ENCODE measurements around the gene CWC25. TPM values are rescaled to one million over a fixed set of nuclear protein-coding genes. Genes with fewer than 3 reads are reported as not detected.

CWC25 gene
- polyA plus RNA-seq, 1 of the 3 experiments (the other 2 are of a cell fraction): 15.6 TPM

DNA sequence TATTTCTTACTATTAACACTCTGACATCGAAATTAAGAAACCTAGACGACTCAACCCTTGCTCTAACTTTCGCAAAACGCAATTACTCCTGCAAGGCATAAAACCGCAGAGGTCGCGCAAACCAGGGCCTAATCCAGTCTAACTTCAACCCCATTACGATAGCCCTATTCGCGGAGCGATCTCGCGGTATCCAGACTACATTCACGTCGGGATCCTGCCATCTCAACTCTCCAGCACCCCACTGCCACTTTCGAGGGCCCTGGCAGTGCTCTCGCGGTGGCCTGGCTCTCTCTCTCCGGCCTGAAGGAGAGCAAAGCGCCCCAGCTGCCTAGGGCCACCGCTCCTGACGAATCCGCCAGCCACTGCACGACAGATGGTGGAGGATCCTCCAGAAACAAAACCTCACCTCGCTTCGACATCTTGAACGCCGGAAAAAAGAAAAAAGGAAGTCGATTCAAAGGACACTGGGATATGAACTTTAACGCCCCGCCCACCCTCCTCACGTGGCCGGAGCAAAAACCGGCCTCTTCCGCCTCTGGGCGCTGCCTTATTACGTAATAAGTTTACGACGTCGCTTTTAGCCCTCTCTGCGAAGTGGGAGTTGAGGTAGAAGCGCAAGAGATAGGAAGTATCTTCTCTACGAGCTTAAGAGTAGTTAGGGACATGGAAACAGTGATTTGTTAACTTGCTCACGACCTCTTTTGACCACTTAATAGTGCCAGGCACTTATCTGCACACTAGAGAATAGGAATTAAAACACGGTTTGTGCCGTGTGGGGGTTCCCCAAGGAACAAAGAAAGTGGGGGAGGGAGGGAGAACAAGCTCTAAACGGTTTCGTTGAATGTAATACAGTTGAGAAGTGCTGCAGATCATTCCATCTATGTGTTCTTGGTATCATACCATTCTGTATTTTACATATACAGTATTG lies 28.4 kb upstream of the CWC25 start, which contains the start of gene RPL23 (continued):
- TF ChIP-seq RCOR1 (IDR thresholded peaks at IDR 0.05; ENCODE audit: low read length) (no peak), MEF2A (IDR thresholded peaks at IDR 0.05; ENCODE audit: borderline replicate concordance, low read depth) (no peak), RFX5 (IDR thresholded peaks at IDR 0.05; ENCODE audit: low read length) (no peak), CHD2 (IDR thresholded peaks at IDR 0.05; ENCODE audit: low read length, partially characterized antibody) (peak; percentile 98), NFIC (IDR thresholded peaks at IDR 0.05; ENCODE audit: borderline replicate concordance) (no peak; the same call in 1 of the 2 replicates), FOSL2 (IDR thresholded peaks at IDR 0.05; ENCODE audit: borderline replicate concordance, low read depth) (no peak), JUND (IDR thresholded peaks at IDR 0.05) (0 out of 2 replicates have a peak, but pooled peaks have one; percentile 14), EP300 (IDR thresholded peaks at IDR 0.05; ENCODE audit: borderline replicate concordance in 1 of 2, low read depth in 1 of 2, low read length in 1 of 2) (no peak), MXI1 (IDR thresholded peaks at IDR 0.05; ENCODE audit: low read depth, low read length) (peak; percentile 85; the same call in 1 of the 2 replicates), SIN3A (IDR thresholded peaks at IDR 0.05; ENCODE audit: borderline replicate concordance, low read depth, low read length) (no peak), FOXJ3 (CRISPR knock-in tag; IDR thresholded peaks at IDR 0.05) (no peak), ELF1 (IDR thresholded peaks at IDR 0.05) (peak; percentile 96), RXRA (IDR thresholded peaks at IDR 0.05; ENCODE audit: borderline replicate concordance, low read depth) (no peak), GABPA (IDR thresholded peaks at IDR 0.05; ENCODE audit: low read depth) (peak; percentile 88), EZH2phosphoT487 (IDR thresholded peaks at IDR 0.05; ENCODE audit: borderline replicate concordance, low read depth) (no peak), POLR2AphosphoS5 (IDR thresholded peaks at IDR 0.05; ENCODE audit: low read depth, low read length) (peak; percentile 100), SMC3 (IDR thresholded peaks at IDR 0.05; ENCODE audit: low read depth, low read length) (no peak), NRF1 (IDR thresholded peaks at IDR 0.05; ENCODE audit: low read depth, low read length) (no peak), YY1 (IDR thresholded peaks at IDR 0.05; ENCODE audit: low read depth) (peak; percentile 78), TCF12 (IDR thresholded peaks at IDR 0.05) (peak; percentile 49)
- TF ChIP-seq, protein P1, sequence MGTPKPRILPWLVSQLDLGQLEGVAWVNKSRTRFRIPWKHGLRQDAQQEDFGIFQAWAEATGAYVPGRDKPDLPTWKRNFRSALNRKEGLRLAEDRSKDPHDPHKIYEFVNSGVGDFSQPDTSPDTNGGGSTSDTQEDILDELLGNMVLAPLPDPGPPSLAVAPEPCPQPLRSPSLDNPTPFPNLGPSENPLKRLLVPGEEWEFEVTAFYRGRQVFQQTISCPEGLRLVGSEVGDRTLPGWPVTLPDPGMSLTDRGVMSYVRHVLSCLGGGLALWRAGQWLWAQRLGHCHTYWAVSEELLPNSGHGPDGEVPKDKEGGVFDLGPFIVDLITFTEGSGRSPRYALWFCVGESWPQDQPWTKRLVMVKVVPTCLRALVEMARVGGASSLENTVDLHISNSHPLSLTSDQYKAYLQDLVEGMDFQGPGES (IDR thresholded peaks at IDR 0.05; ENCODE audit: low read depth, low read length): no peak
- TF ChIP-seq, protein P2, sequence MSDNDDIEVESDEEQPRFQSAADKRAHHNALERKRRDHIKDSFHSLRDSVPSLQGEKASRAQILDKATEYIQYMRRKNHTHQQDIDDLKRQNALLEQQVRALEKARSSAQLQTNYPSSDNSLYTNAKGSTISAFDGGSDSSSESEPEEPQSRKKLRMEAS (IDR thresholded peaks at IDR 0.05; ENCODE audit: low read depth): peak; percentile 97
- TF ChIP-seq, protein P3, sequence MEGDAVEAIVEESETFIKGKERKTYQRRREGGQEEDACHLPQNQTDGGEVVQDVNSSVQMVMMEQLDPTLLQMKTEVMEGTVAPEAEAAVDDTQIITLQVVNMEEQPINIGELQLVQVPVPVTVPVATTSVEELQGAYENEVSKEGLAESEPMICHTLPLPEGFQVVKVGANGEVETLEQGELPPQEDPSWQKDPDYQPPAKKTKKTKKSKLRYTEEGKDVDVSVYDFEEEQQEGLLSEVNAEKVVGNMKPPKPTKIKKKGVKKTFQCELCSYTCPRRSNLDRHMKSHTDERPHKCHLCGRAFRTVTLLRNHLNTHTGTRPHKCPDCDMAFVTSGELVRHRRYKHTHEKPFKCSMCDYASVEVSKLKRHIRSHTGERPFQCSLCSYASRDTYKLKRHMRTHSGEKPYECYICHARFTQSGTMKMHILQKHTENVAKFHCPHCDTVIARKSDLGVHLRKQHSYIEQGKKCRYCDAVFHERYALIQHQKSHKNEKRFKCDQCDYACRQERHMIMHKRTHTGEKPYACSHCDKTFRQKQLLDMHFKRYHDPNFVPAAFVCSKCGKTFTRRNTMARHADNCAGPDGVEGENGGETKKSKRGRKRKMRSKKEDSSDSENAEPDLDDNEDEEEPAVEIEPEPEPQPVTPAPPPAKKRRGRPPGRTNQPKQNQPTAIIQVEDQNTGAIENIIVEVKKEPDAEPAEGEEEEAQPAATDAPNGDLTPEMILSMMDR (IDR thresholded peaks at IDR 0.05): no peak
- TF ChIP-seq, protein P4, sequence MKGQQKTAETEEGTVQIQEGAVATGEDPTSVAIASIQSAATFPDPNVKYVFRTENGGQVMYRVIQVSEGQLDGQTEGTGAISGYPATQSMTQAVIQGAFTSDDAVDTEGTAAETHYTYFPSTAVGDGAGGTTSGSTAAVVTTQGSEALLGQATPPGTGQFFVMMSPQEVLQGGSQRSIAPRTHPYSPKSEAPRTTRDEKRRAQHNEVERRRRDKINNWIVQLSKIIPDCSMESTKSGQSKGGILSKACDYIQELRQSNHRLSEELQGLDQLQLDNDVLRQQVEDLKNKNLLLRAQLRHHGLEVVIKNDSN (IDR thresholded peaks at IDR 0.05; ENCODE audit: borderline replicate concordance, low read depth): peak; percentile 97

All from SK-N-SH (cell line).